Amniotic epithelial cell (primary cell): ENCODE results near the gene CASP7.
"Not testable (repeated sequence)": the region's sequence is repeated elsewhere in the genome, so short reads cannot be mapped to it uniquely, and the experiment has no call there.

Experiments used
- DNase-seq: peaks from one replicate; pipeline ENCODE4 v3.0.0-alpha.2; 2010; ENCODE audit warnings: low read depth

Gene CASP7

GRCh38 chr10:113754125-113754524, 74.4 kb downstream of the CASP7 start:
- no peak for DNase-seq

GRCh38 chr10:113754768-113755167, 75.1 kb downstream of the CASP7 start:
- DNase-seq: no peak

GRCh38 chr10:113756940-113757543, 77.3 kb downstream of the CASP7 start:
- no peak for DNase-seq

GRCh38 chr10:113762083-113762482, 82.4 kb downstream of the CASP7 start:
- no peak for DNase-seq

GRCh38 chr10:113764582-113764981, 84.9 kb downstream of the CASP7 start:
- DNase-seq: no peak

- DNase-seq: no peak
Observed at GRCh38 chr10:113765910-113766309, 86.2 kb downstream of the CASP7 start.

GRCh38 chr10:113767222-113767621, 87.5 kb downstream of the CASP7 start:
- no peak for DNase-seq

- no peak for DNase-seq
Observed at GRCh38 chr10:113770346-113770745, 90.6 kb downstream of the CASP7 start.

- not testable (repeated sequence) for DNase-seq
Observed at GRCh38 chr10:113771131-113771530, 91.4 kb downstream of the CASP7 start.

GRCh38 chr10:113775686-113776294, 96.1 kb downstream of the CASP7 start:
- no peak for DNase-seq

GRCh38 chr10:113776553-113776952, 96.8 kb downstream of the CASP7 start:
- no peak for DNase-seq
